HG03571 (cell line): ENCODE results near the gene SEC22C.
A peak's percentile ranks its signal among the peaks of the same experiment; 100 is the strongest.

Source experiments
- ATAC-seq: cut with Tn5 transposase; IDR thresholded peaks from one replicate; pipeline ENCODE4 v1.9.1; 2021; ENCODE audit not compliant: unreplicated experiment

Gene SEC22C

GRCh38 chr3:42513521-42513920 is 68.2 kb downstream of the SEC22C start:
- no peak for ATAC-seq

GRCh38 chr3:42513121-42513520 is 68.6 kb downstream of the SEC22C start:
- ATAC-seq: no peak

- no peak for ATAC-seq
These were observed 70.0 kb downstream of the SEC22C start for GRCh38 chr3:42511736-42512135.

- ATAC-seq: no peak
These were observed 70.6 kb downstream of the SEC22C start for GRCh38 chr3:42511201-42511600.

- no peak for ATAC-seq
These were observed 71.4 kb downstream of the SEC22C start for GRCh38 chr3:42510325-42510724.

GRCh38 chr3:42509111-42509510 is 72.7 kb downstream of the SEC22C start:
- ATAC-seq: no peak

GRCh38 chr3:42508562-42508961 is 73.2 kb downstream of the SEC22C start:
- no peak for ATAC-seq

GRCh38 chr3:42507761-42508335 is 73.9 kb downstream of the SEC22C start:
- ATAC-seq: no peak

GRCh38 chr3:42507252-42507651 is 74.5 kb downstream of the SEC22C start:
- ATAC-seq: no peak

GRCh38 chr3:42505849-42506410 is 75.8 kb downstream of the SEC22C start:
- no peak for ATAC-seq

- no peak for ATAC-seq
These were observed 76.5 kb downstream of the SEC22C start for GRCh38 chr3:42505128-42505848.

GRCh38 chr3:42504334-42505127 is 77.2 kb downstream of the SEC22C start:
- ATAC-seq: no peak

GRCh38 chr3:42503957-42504333 is 77.8 kb downstream of the SEC22C start:
- no peak for ATAC-seq

- ATAC-seq: no peak
These were observed 78.4 kb downstream of the SEC22C start for GRCh38 chr3:42503251-42503924.

GRCh38 chr3:42502429-42503250 is 79.1 kb downstream of the SEC22C start, which contains the start of gene VIPR1:
Gene VIPR1 (plus strand): TSS chr3:42502643. CDS start chr3:42502736, 93 bp downstream.
- ATAC-seq: peak; percentile 89

GRCh38 chr3:42501681-42502428 is 79.9 kb downstream of the SEC22C start:
- no peak for ATAC-seq

- ATAC-seq: no peak
These were observed 80.5 kb downstream of the SEC22C start for GRCh38 chr3:42501321-42501680.

GRCh38 chr3:42500909-42501308 is 80.9 kb downstream of the SEC22C start:
- no peak for ATAC-seq

GRCh38 chr3:42500091-42500490 is 81.7 kb downstream of the SEC22C start:
- ATAC-seq: no peak

GRCh38 chr3:42499478-42499871 is 82.3 kb downstream of the SEC22C start:
- ATAC-seq: no peak
